IMR-90 (cell line): Measurements from ENCODE around the gene MCAM.

Experiments
- BHLHE40 ChIP-seq: fragments of 150-350 bp; IDR thresholded peaks from 2 replicates; pipeline ENCODE4 v1.6.1; 2016; ENCODE audit warnings: mild to moderate bottlenecking, low read depth, low read length
- CEBPB ChIP-seq: IDR thresholded peaks from 2 replicates; pipeline ENCODE4 v1.6.1; 2012; ENCODE audit warnings: low read depth, low read length, improper control_type of control experiment
- CTCF ChIP-seq: conservative IDR thresholded peaks from 2 replicates; pipeline ENCODE4 v1.5.1; 2012; ENCODE audit warnings: mild to moderate bottlenecking, low read depth, low read length, improper control_type of control experiment
- ELK1 ChIP-seq: fragments of 150-350 bp; IDR thresholded peaks from 2 replicates; pipeline ENCODE4 v1.6.1; 2016; ENCODE audit warnings: low read depth, mild to moderate bottlenecking, low read length, moderate library complexity, borderline replicate concordance
- MAZ ChIP-seq: IDR thresholded peaks from 2 replicates; pipeline ENCODE4 v1.6.1; 2012; ENCODE audit warnings: low read depth, mild to moderate bottlenecking, low read length, improper control_type of control experiment, moderate library complexity, borderline replicate concordance
- POLR2A ChIP-seq: IDR thresholded peaks from 2 replicates; pipeline ENCODE4 v1.6.1; 2012; ENCODE audit warnings: mild to moderate bottlenecking, low read depth, low read length
- RAD21 ChIP-seq: IDR thresholded peaks from 2 replicates; pipeline ENCODE4 v1.6.1; 2012; ENCODE audit warnings: low read length, improper control_type of control experiment
- RCOR1 ChIP-seq: IDR thresholded peaks from 2 replicates; pipeline ENCODE4 v1.6.1; 2012; ENCODE audit warnings: mild to moderate bottlenecking, low read length, improper control_type of control experiment; ENCODE audit not compliant: insufficient replicate concordance
- RFX5 ChIP-seq: IDR thresholded peaks from 2 replicates; pipeline ENCODE4 v1.8.0; 2012; ENCODE audit warnings: low read depth, mild to moderate bottlenecking, low read length, moderate library complexity
- SMC3 ChIP-seq: fragments of 150-350 bp; IDR thresholded peaks from 2 replicates; pipeline ENCODE4 v1.6.1; 2016; ENCODE audit warnings: low read depth, mild to moderate bottlenecking, antibody characterized with exemption, low read length, moderate library complexity
- USF2 ChIP-seq: fragments of 150-350 bp; IDR thresholded peaks from 2 replicates; pipeline ENCODE4 v1.6.1; 2017; ENCODE audit warnings: mild to moderate bottlenecking, antibody characterized with exemption, low read length, low read depth

GRCh38 chr11:119293461-119293860, 23.5 kb downstream of the MCAM start:
- TF ChIP-seq RAD21: no peak
- TF ChIP-seq CTCF: no peak
- no peak for TF ChIP-seq RCOR1
- no peak for TF ChIP-seq CEBPB
- TF ChIP-seq BHLHE40: no peak
- no peak for TF ChIP-seq POLR2A
- no peak for TF ChIP-seq SMC3
- no peak for TF ChIP-seq USF2
- no peak for TF ChIP-seq MAZ
- TF ChIP-seq RFX5: no peak
- TF ChIP-seq ELK1: no peak
